ENCODE results near the gene NOS3. TPM values are rescaled to one million over a fixed set of nuclear protein-coding genes. Genes with fewer than 3 reads are reported as not detected.
"Not testable (repeated sequence)": the region's sequence is repeated elsewhere in the genome, so short reads cannot be mapped to it uniquely, and the experiment has no call there.

Gene NOS3
- polyA plus RNA-seq, 1 of the 3 experiments (the other 2 are of a cell fraction): 0.41 TPM

- Histone ChIP-seq H2AFZ (ENCODE audit: low read depth) (no peak overlapping the region), H3K27ac (ENCODE audit: low read depth in 2 of 2, low read length in 1 of 2) (peak overlapping the region; percentile 98), H3K4me1 (ENCODE audit: control insufficient read depth in 1 of 2, insufficient read depth in 2 of 2, low read depth in 1 of 2, low read length in 1 of 2) (peaks cover 30 to 35% of the 10 kb centered on the region in 2 experiments), H3K79me2 (ENCODE audit: insufficient read depth) (no peaks in the 10 kb centered on the region; the same call in 1 of the 2 replicates), H3K27me3 (ENCODE audit: insufficient read depth) (no peaks in the 10 kb centered on the region), H3F3A (replicated peaks; ENCODE audit: insufficient read depth) (peaks cover 25% of the 10 kb centered on the region), H3K9me2 (no peaks in the 10 kb centered on the region), H3K4me2 (no peak overlapping the region), H3K36me3 (replicated peaks in 1 of 2; ENCODE audit: control insufficient read depth in 1 of 2, insufficient read depth in 2 of 2, low read length in 1 of 2) (peaks cover 12 to 31% of the 10 kb centered on the region in 2 experiments), H3K4me3 (ENCODE audit: low read depth in 2 of 2, low read length in 1 of 2) (no peak overlapping the region), H4K20me1 (ENCODE audit: insufficient read depth) (no peaks in the 10 kb centered on the region), H3K9me3 (no peaks in the 10 kb centered on the region), H3K9ac (no peak overlapping the region)
- no peak for TF ChIP-seq GABPA (IDR thresholded peaks at IDR 0.05; ENCODE audit: low read depth)
- TF ChIP-seq REST (IDR thresholded peaks at IDR 0.05; ENCODE audit: low read depth, low read length): no peak
- TF ChIP-seq TCF12 (IDR thresholded peaks at IDR 0.05): no peak
- no peak for TF ChIP-seq RFX5 (IDR thresholded peaks at IDR 0.05; ENCODE audit: low read length)
- no peak for TF ChIP-seq TAF1 (IDR thresholded peaks at IDR 0.05; ENCODE audit: borderline replicate concordance, low read depth, low read length)
- no peak for TF ChIP-seq POLR2AphosphoS5 (IDR thresholded peaks at IDR 0.05; ENCODE audit: low read depth, low read length)
- TF ChIP-seq RAD21 (IDR thresholded peaks at IDR 0.05; ENCODE audit: low read length): no peak
- TF ChIP-seq CTCF (IDR thresholded peaks at IDR 0.05): no peak
- WGBS (ENCODE audit: low lambda C conversion rate): 95% methylated on average over 23 of the region's 30 CpGs
- POLR2A ChIA-PET: interaction anchor here (1.5 to 2.6 kb wide), 2 partner anchors 12 to 18 kb away, joined by 3 to 12 read pairs; partner anchors contain the start of genes ABCB8 and SLC4A2
- CTCF ChIA-PET: interaction anchor here (1.0 to 4.0 kb wide), 6 partner anchors 13 to 142 kb away, joined by 3 to 24 read pairs (median 4); partner anchors contain the start of gene CDK5
- no peak for DNase-seq
These were observed 50.0 kb downstream of the NOS3 start for GRCh38 chr7:151040616-151041375.

- H3K27ac ChIP-seq (ENCODE audit: low read depth in 2 of 2, low read length in 1 of 2); CTCF ChIA-PET; H3K9me2 ChIP-seq; H3K4me3 ChIP-seq (ENCODE audit: low read depth in 2 of 2, low read length in 1 of 2); H3K9me3 ChIP-seq; DNase-seq; POLR2A ChIA-PET; H3K27me3 ChIP-seq (ENCODE audit: insufficient read depth); H3K9ac ChIP-seq; H4K20me1 ChIP-seq (ENCODE audit: insufficient read depth); H3K4me2 ChIP-seq; H2AFZ ChIP-seq (ENCODE audit: low read depth); H3K79me2 ChIP-seq (ENCODE audit: insufficient read depth): not testable (repeated sequence)
- Histone ChIP-seq H3K4me1 (ENCODE audit: control insufficient read depth in 1 of 2, insufficient read depth in 2 of 2, low read depth in 1 of 2, low read length in 1 of 2) (peaks cover 35 to 59% of the 10 kb centered on the region in 2 experiments), H3K36me3 (replicated peaks in 1 of 2; ENCODE audit: control insufficient read depth in 1 of 2, insufficient read depth in 2 of 2, low read length in 1 of 2) (peaks cover 4 to 20% of the 10 kb centered on the region in 2 experiments), H3F3A (replicated peaks; ENCODE audit: insufficient read depth) (peaks cover 30% of the 10 kb centered on the region)
- 88% methylated on average over 10 of the region's 10 CpGs for WGBS (ENCODE audit: low lambda C conversion rate)
These were observed 52.6 kb downstream of the NOS3 start for GRCh38 chr7:151043449-151043848.
